Smooth muscle cell (in vitro differentiated cells): ENCODE measurements around the gene CDKL4. TPM values are rescaled to one million over a fixed set of nuclear protein-coding genes. Genes with fewer than 3 reads are reported as not detected.

Source experiments
- DNase-seq: peaks from one replicate; lab custom pipeline; 2025; ENCODE audit not compliant: unreplicated experiment; lab: John Stamatoyannopoulos, UW
- H2AFZ ChIP-seq: fragments of 200-600 bp; sonication (generic); 2 replicates; pipeline ENCODE4 v1.6.0; 2016; ENCODE audit warnings: antibody characterized with exemption, low read depth, mild to moderate bottlenecking
- H3F3A ChIP-seq: fragments of 200-600 bp; sonication (generic); 2 replicates; pipeline ENCODE4 v1.6.0; 2017; ENCODE audit warnings: antibody characterized with exemption, low read depth
- H3K27ac ChIP-seq: fragments of 200-600 bp; sonication (generic); 2 replicates; pipeline ENCODE4 v1.5.1; 2016; ENCODE audit warnings: low read depth, mild to moderate bottlenecking
- H3K27me3 ChIP-seq: fragments of 200-600 bp; sonication (generic); 2 replicates; pipeline ENCODE4 v1.6.1; 2016; ENCODE audit warnings: low read depth, mild to moderate bottlenecking
- H3K36me3 ChIP-seq: fragments of 200-600 bp; sonication (generic); 2 replicates; pipeline ENCODE4 v1.5.1; 2016; ENCODE audit warnings: low read depth
- H3K4me1 ChIP-seq: fragments of 200-600 bp; sonication (generic); 2 replicates; pipeline ENCODE4 v1.5.1; 2016; ENCODE audit warnings: low read depth
- H3K4me2 ChIP-seq: fragments of 200-600 bp; sonication (generic); 2 replicates; pipeline ENCODE4 v1.6.0; 2016; ENCODE audit warnings: mild to moderate bottlenecking
- H3K4me3 ChIP-seq: fragments of 200-600 bp; sonication (generic); 2 replicates; pipeline ENCODE4 v1.5.1; 2016; ENCODE audit warnings: mild to moderate bottlenecking
- H3K79me2 ChIP-seq: fragments of 200-600 bp; sonication (generic); 2 replicates; pipeline ENCODE4 v1.6.0; 2016; ENCODE audit warnings: low read depth, mild to moderate bottlenecking
- H3K9ac ChIP-seq: fragments of 200-600 bp; sonication (generic); 2 replicates; pipeline ENCODE4 v1.6.0; 2016; ENCODE audit warnings: low read depth
- H3K9me3 ChIP-seq: fragments of 200-600 bp; sonication (generic); replicated peaks from 2 replicates; pipeline ENCODE4 v1.5.1; 2016; ENCODE audit warnings: low read depth
- H4K20me1 ChIP-seq: fragments of 200-600 bp; sonication (generic); 2 replicates; pipeline ENCODE4 v1.6.0; 2016; ENCODE audit warnings: low read depth
- CTCF ChIP-seq: fragments of 200-600 bp; sonication (generic); IDR thresholded peaks from 2 replicates; pipeline ENCODE4 v1.5.1; 2017; ENCODE audit warnings: borderline replicate concordance, mild to moderate bottlenecking, antibody characterized with exemption; ENCODE audit not compliant: insufficient read depth, poor library complexity, severe bottlenecking
- WGBS: methylation state at CpG from one replicate; pipeline ENCODE4 v1.1.7; 2016; ENCODE audit warnings: low lambda C conversion rate; 5-methylcytosine and 5-hydroxymethylcytosine counted together
- polyA plus RNA-seq: library from polyadenylated mRNA; unstranded; fragments of >200 nt; fragmentation: Nextera tagmentation; extraction: Ambion mirVana; gene quantifications from 2 replicates; pipeline ENCODE4 v1.2.1, GENCODE V29; 2016
- total RNA-seq: library from RNA; depleted of rRNA; stranded (reverse); fragments of >200 nt; gene quantifications from 2 replicates; pipeline ENCODE4 v1.2.3, GENCODE V29; 2014

CDKL4 gene
- total and polyA plus RNA-seq, 2 experiments from 2014 or later, result 0.27 to 0.53 TPM

- no peaks in the 10 kb centered on the region for H3F3A ChIP-seq
- H2AFZ ChIP-seq, result no peak overlapping the region
- H3K79me2 ChIP-seq, result no peaks in the 10 kb centered on the region
- no peak overlapping the region for H3K4me3 ChIP-seq
- no peak for DNase-seq
- H3K27ac ChIP-seq, result no peak overlapping the region
- H3K4me2 ChIP-seq, result no peak overlapping the region
- H3K36me3 ChIP-seq, result peaks cover 51% of the 10 kb centered on the region
- H4K20me1 ChIP-seq, result no peaks in the 10 kb centered on the region
- no peaks in the 10 kb centered on the region for H3K27me3 ChIP-seq
- H3K4me1 ChIP-seq, result no peaks in the 10 kb centered on the region
- no peak for TF ChIP-seq CTCF
- H3K9me3 ChIP-seq, result no peaks in the 10 kb centered on the region
- no peak overlapping the region for H3K9ac ChIP-seq
These were observed 12.3 kb upstream of the CDKL4 start for GRCh38 chr2:39256040-39256439.

- TF ChIP-seq CTCF, result no peak
- Histone ChIP-seq H3K79me2 (no peaks in the 10 kb centered on the region), H3K9ac (no peak overlapping the region), H3K4me2 (no peak overlapping the region), H3F3A (no peaks in the 10 kb centered on the region), H4K20me1 (no peaks in the 10 kb centered on the region), H3K27me3 (no peaks in the 10 kb centered on the region), H2AFZ (no peak overlapping the region), H3K4me3 (no peak overlapping the region), H3K4me1 (no peaks in the 10 kb centered on the region), H3K36me3 (peaks cover 38% of the 10 kb centered on the region), H3K9me3 (no peaks in the 10 kb centered on the region), H3K27ac (no peak overlapping the region)
- 84% methylated on average over 18 of the region's 18 CpGs for whole genome bisulfite sequencing
- no peak for DNase-seq
These were observed 9.2 kb upstream of the CDKL4 start for GRCh38 chr2:39252888-39253518.

GRCh38 chr2:39247512-39248043, 3.8 kb upstream of the CDKL4 start:
- no peaks in the 10 kb centered on the region for H3K27me3 ChIP-seq
- no peaks in the 10 kb centered on the region for H3K4me1 ChIP-seq
- no peaks in the 10 kb centered on the region for H4K20me1 ChIP-seq
- H2AFZ ChIP-seq, result no peak overlapping the region
- H3K9ac ChIP-seq, result no peak overlapping the region
- H3K9me3 ChIP-seq, result no peaks in the 10 kb centered on the region
- TF ChIP-seq CTCF, result no peak
- WGBS, result 80% methylated on average over 6 of the region's 6 CpGs
- no peaks in the 10 kb centered on the region for H3F3A ChIP-seq
- H3K4me2 ChIP-seq, result no peak overlapping the region
- H3K36me3 ChIP-seq, result peaks cover 13% of the 10 kb centered on the region
- H3K27ac ChIP-seq, result no peak overlapping the region
- no peaks in the 10 kb centered on the region for H3K79me2 ChIP-seq
- DNase-seq, result no peak
- no peak overlapping the region for H3K4me3 ChIP-seq
